ENCODE measurements around the gene MARF1. TPM values are rescaled to one million over a fixed set of nuclear protein-coding genes. Genes with fewer than 3 reads are reported as not detected.
"Not testable (repeated sequence)": the region's sequence is repeated elsewhere in the genome, so short reads cannot be mapped to it uniquely, and the experiment has no call there.

MARF1 gene
- total RNA-seq, 4 donors from 2014 or later: 16.8 to 33.8 (median 19.2) TPM

DNA sequence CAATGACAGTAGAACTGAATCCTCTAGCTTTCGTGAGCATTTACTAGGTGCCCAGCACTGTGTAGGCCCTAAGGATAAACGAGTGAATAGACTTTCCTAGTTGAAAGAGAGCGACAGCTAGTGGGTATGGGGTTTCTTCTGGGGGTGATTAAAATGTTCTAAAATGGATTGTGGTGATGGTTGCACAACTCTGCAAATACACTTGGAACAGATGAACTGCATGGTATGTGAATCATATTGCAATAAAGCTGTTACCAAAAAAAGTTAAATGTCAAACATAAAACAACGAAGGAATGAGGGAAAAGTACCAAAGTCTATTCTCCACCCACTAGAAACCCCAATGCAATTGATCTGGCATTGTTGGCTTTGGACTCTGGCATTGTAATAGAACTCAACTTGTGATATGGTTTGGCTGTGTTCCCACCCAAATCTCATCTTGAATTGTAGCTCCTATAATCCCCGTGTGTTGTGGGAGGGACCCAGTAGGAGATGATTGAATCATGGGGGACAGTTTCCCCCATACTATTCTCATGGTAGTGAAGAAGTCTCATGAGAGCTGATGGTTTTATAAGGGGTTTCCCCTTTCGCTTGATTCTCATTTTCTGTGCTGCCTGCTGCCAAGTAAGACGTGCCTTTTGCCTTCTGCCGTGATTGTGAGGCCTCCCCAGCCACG is 70.5 kb downstream of the MARF1 start:
- no peaks in the 10 kb centered on the region for H3K36me3 ChIP-seq
- H3K9me3 ChIP-seq: no peaks in the 10 kb centered on the region
- peak overlapping the region in 2 of 4 donors; percentile 1 to 6 for H3K27ac ChIP-seq
- H3K4me1 ChIP-seq: peaks cover 0 to 38% (median 24%) of the 10 kb centered on the region in 3 donors
- TF ChIP-seq, protein P1, sequence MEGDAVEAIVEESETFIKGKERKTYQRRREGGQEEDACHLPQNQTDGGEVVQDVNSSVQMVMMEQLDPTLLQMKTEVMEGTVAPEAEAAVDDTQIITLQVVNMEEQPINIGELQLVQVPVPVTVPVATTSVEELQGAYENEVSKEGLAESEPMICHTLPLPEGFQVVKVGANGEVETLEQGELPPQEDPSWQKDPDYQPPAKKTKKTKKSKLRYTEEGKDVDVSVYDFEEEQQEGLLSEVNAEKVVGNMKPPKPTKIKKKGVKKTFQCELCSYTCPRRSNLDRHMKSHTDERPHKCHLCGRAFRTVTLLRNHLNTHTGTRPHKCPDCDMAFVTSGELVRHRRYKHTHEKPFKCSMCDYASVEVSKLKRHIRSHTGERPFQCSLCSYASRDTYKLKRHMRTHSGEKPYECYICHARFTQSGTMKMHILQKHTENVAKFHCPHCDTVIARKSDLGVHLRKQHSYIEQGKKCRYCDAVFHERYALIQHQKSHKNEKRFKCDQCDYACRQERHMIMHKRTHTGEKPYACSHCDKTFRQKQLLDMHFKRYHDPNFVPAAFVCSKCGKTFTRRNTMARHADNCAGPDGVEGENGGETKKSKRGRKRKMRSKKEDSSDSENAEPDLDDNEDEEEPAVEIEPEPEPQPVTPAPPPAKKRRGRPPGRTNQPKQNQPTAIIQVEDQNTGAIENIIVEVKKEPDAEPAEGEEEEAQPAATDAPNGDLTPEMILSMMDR (IDR thresholded peaks at IDR 0.05): no peak
- no peak for TF ChIP-seq POLR2A (IDR thresholded peaks at IDR 0.05)
- intact Hi-C loops (cut with DNase I): no loop called here
- no peak for DNase-seq
- H3K27me3 ChIP-seq: no peaks in the 10 kb centered on the region
- no peak overlapping the region for H3K4me3 ChIP-seq
- 37 to 39% methylated on average over 9 of the region's 9 CpGs for WGBS, 2 donors

DNA sequence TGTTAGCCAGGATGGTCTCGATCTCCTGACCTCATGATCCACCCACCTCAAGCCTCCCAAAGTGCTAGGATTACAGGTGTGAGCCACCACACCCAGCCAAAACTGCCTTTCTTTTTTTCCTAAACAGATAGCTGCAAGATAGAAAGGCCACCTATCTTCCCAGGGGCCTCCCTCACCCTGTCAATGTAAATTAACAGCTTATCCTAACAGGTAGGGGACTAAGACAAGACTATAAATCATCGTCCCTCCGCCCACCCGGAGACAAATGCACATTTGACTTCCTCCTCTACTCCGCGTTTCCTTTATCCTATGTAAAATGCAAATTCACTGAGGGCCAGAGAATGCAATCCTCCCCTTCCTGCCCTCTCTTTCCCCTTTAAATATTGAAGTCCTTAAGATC is 71.4 kb downstream of the MARF1 start:
- WGBS, 2 donors: 87% methylated on average over 6 of the region's 6 CpGs
- H3K36me3 ChIP-seq: no peaks in the 10 kb centered on the region
- H3K9me3 ChIP-seq: no peaks in the 10 kb centered on the region
- no peak overlapping the region for H3K4me3 ChIP-seq
- H3K27me3 ChIP-seq: no peaks in the 10 kb centered on the region
- no peak for DNase-seq
- peaks cover 0 to 29% (median 16%) of the 10 kb centered on the region in 3 donors for H3K4me1 ChIP-seq
- TF ChIP-seq POLR2A (IDR thresholded peaks at IDR 0.05): no peak
- TF ChIP-seq, protein P1 (IDR thresholded peaks at IDR 0.05): no peak
- H3K27ac ChIP-seq: no peak overlapping the region
- intact Hi-C loops (cut with DNase I): no loop called here

DNA sequence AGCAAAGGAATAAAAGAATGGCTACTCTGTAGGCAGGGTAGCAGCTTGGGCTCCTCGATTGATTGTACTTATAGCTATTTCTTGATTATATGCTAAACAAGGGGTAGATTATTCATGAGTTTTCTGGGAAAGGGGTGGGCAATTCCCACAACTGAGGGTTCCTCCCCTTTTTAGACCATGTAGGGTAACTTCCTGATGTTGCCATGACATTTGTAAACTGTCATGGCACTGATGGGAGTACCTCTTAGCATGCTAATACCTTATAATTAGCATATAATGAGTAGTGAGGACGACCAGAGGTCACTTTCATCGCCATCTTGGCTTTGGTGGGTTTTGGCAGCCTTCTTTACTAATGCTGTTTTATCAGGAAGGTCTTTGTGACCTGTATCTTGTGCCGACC is 72.3 kb downstream of the MARF1 start:
- H3K36me3 ChIP-seq; DNase-seq; H3K27me3 ChIP-seq; intact Hi-C loops (cut with DNase I); H3K4me3 ChIP-seq; H3K9me3 ChIP-seq; H3K27ac ChIP-seq: not testable (repeated sequence)
- peaks cover 0 to 20% (median 16%) of the 10 kb centered on the region in 3 donors for H3K4me1 ChIP-seq
- WGBS, 2 donors: 87 to 93% methylated on average over 4 of the region's 4 CpGs

DNA sequence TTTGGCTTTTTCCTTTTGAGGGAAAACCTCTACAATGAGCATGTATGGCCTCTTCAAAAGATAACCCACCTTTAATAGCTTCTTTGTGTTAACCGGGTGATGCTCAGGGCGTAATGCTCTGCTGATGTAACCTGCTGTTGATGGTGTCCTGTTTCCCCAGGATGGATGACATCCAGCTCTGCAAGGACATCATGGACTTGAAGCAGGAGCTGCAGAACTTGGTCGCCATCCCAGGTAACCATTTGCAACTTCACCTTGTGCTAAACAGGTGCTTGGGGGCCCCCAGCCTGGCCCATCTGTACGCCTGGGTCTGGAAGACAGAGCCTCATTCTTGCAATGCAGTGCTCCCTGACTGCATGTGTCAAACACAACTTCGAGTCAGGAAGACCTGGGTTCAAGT is 75.1 kb downstream of the MARF1 start:
- no peaks in the 10 kb centered on the region for H3K27me3 ChIP-seq
- no peaks in the 10 kb centered on the region for H3K36me3 ChIP-seq
- H3K4me1 ChIP-seq: peaks cover 0 to 15% (median 10%) of the 10 kb centered on the region in 3 donors
- intact Hi-C loops (cut with DNase I): no loop called here
- WGBS, 2 donors: 85 to 97% methylated on average over 4 to 5 of the region's 5 CpGs
- H3K9me3 ChIP-seq: no peaks in the 10 kb centered on the region
- H3K4me3 ChIP-seq: no peak overlapping the region
- no peak overlapping the region for H3K27ac ChIP-seq
- TF ChIP-seq, protein P1 (IDR thresholded peaks at IDR 0.05): no peak
- no peak for TF ChIP-seq POLR2A (IDR thresholded peaks at IDR 0.05)
- no peak for DNase-seq

DNA sequence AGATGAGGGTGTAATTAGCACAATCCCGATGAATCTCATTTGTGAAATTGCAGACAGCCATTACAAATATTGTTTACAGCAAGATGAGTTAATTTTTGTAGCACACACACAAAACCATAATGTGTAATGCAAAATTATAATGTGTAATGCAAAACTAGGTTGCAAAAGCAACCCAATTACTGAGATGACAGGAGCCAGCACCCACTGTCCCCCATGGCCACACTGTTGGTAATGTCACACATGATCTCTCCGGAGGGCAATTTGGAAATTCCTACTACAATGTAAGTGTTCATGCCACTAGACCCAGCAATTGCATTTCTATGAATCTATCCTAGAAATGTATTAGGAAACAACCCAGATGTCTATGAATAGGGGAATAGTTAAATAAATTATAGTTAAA is 76.9 kb downstream of the MARF1 start:
- H3K9me3 ChIP-seq: no peaks in the 10 kb centered on the region
- TF ChIP-seq, protein P1 (IDR thresholded peaks at IDR 0.05): no peak
- TF ChIP-seq POLR2A (IDR thresholded peaks at IDR 0.05): no peak
- H3K4me1 ChIP-seq: peaks cover 0 to 6% (median 0%) of the 10 kb centered on the region in 3 donors
- no peaks in the 10 kb centered on the region for H3K36me3 ChIP-seq
- H3K27me3 ChIP-seq: no peaks in the 10 kb centered on the region
- intact Hi-C loops (cut with DNase I): no loop called here
- 95 to 96% methylated on average over 2 of the region's 2 CpGs for WGBS, 2 donors
- no peak overlapping the region for H3K27ac ChIP-seq
- no peak overlapping the region for H3K4me3 ChIP-seq
- DNase-seq: no peak

All from esophagus squamous epithelium (tissue), 5 donors.